H4 (cell line): ENCODE results near the gene TRIM9. TPM values are rescaled to one million over a fixed set of nuclear protein-coding genes. Genes with fewer than 3 reads are reported as not detected.

Experiments used
- DNase-seq: peaks from one replicate; pipeline ENCODE4 v3.0.0-alpha.2; 2015; ENCODE audit warnings: low spot score
- total RNA-seq: library from RNA; depleted of rRNA; stranded (reverse); fragments of >200 nt; shearing (Covaris generic); gene quantifications from 2 replicates; pipeline ENCODE4 v1.2.3, GENCODE V29; 2014; rRNA removed

TRIM9 gene
- total RNA-seq, 1 experiment from 2014 or later, result 0.48 TPM

DNA sequence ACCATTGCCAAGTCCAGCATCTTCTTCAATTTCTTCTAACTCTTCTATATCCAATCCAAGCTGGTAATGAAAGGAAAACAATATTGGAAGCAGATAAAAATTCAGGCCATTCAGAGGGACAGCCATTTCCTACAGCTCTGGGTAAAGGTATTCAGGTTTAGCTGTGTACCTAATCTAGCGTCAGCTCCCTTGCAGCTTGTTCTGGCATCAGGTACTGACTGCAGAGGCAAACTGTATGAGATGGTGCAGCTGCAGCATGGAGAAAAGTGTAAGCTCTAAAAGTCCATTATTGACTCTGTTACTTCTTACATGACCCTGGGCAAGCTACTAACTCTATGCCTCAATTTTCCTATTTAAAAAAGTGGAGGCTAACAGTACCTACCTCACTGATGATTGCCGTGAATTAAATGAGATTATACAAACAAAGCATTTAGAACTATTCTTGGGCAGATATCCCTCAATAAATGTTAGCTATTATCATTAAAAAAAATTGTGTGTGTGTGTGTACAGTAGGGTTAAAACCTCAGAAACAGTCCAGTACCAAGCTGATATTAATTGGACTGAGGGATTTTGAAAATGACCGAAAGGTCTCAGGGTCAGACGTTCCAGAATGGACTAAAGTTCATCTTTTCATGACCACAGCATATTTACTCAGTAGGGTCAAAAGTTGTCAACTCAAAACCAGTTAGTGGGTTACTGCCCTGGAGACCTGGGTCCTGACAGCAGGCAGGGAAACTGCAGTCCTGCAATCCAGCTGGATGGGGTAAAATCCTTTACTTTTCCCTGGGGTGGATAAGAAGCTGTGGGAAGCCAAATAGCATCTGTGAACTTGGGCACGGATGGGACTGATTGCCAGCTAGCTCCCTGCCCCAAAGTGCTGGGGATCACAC, 159.5 kb downstream of the TRIM9 start:
- DNase-seq, result no peak

DNA sequence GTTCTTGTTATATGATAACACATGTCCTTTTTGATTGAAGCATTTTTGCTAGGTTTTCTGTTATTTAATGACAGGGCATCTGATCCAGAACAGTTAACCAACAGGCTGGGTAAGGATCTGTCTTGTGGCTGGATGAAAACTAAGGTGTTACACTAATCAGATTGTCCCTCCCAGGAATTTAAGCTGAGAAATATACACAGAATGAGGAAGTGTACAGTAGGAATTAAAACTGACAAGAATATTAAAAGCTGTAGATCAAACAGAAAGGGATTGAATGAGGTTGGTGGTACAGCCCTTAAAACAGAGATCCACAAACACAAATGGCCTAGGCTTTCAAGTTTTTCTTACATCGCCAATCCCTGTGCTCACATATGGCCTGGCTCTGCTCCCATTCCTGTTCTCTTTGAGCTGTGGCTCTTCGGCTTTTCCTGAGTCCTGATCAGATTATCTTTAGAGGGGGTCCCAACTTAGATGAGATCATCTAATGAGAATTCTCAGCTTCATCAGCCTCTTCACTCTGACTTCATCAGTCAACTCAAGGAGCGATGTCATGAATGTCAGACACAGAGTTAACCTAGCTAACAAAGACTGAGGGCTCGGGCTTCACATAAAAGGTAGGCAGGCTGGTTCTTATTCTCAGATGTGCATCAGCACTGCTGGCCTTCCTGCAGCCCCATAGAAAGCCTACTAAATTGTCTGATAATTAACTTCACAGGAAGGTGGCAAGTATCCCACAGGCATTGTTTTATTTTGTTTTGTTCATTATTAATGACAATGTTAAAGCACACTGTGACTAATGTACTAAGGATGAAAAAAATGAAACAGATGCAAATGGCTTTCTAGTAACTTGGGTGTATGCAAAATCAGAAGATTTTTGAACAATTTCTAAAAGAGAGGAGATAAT, 162.1 kb downstream of the TRIM9 start:
- DNase-seq, result no peak

DNA sequence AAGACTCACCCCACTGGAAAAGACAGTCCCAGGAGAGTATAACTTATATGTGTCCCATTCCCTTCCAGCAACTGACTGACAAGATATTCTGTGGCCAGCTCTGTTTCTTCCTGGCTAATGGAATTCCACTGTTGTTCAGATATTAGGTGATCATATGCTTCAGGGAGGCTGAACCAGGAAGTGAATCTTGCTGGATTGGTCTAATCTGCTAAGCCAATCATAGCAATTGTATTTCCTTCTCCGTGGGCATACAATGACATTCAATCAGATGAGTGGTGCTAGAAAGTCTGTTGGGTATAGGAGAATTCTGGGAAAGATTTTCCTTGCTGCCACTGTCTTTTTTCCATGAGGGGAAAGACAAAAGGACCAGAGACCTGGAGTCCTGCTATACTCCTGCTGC, 162.7 kb downstream of the TRIM9 start:
- no peak for DNase-seq

DNA sequence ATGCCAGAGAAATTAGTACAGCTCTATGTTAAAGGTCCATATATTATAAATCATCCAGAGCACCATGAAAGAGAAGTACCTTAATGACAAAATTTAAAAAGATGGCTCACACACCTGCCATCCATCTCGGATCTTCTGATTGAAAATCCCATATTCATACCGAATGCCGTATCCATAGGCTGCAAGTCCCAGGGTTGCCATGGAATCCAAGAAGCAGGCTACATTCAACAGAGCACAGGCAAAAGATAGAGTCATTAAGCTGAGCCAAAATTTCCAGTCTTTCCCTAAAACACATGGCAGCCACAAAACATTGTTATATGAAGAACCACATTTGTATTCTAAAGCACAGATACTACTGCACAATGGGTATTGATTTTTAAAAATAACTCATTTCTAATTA, 163.3 kb downstream of the TRIM9 start:
- DNase-seq, result no peak

DNA sequence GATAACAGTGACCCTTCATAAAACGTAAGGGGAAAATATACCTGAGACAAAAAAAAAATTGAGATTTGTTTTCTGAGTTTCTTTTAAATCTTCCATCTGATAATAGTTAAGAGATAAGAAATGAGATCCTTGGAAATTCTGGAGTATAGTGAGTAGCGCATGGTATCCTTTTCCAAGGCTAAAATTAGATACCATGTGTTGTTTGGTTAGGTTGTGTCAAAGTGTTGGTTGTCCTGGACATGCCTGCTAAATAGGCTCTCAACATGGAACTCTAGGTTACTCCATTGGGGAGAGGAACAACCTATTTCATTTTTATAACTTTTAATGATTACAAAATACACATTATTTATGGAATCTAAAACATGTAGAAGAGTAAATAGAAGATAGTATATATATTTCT, 165.4 kb downstream of the TRIM9 start:
- DNase-seq, result no peak

DNA sequence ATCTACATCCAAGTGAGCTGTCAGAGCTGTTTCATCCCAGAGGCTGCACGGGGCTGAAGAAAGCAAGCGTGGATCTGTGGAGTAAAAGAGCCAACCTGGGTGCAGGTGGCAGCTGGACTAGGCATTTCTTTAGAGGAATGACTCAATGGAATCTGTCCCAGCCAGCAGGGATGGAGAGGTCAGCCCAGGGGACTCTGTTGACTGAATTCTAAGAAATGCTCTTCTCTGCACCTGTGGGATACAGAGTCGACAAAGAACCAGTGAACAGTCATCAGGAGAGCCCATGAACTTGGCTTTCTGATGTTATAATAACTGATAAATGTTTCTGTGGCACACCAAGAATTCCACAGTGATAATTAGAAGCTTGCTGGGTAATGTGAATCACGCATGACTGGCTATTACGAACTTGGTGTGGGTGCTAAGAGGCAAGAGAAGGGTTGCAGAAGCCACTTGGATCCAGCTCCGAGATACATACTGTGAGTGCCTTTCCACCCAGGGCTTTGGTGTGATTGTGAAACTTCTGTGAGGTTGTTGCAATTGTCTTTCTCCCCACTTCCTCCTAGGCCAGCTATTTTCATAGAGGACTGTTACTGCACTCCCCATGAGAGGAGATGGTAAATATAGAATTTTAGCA, 166.8 kb downstream of the TRIM9 start:
- no peak for DNase-seq

DNA sequence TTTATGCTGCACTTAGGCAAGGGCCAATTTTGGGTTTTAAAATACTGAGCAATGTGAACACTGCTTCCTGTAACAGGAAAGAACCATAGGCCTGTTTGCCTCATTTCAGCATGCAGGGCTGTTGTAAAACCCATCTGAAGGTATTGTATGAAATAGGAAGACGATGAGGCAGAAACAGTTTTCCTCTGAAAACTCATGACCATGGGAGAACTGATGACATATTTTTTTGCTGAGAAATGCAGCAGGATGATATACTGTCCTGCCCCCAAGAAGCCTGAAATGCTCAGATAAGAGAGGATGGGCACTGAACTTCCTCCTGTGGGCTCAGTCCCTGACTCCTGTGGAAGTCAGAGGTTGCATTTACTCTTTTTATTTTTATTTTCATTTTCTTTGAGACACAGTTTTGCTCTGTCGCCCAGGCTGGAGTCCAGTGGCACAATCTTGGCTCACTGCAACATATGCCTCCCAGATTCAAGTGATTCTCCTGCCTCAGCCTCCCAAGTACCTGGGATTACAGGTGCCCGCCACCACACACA, 168.0 kb downstream of the TRIM9 start:
- DNase-seq, result no peak

Other genes with a start within 250 kb of the TRIM9 start
- gene ABHD12B, start 223.1 kb downstream of the TRIM9 start, total RNA-seq, result not detected in 2 replicates
- gene PYGL, start 150.6 kb downstream of the TRIM9 start, total RNA-seq, result 35.1 and 43.0 TPM in 2 replicates
- 67.0 and 88.1 TPM in 2 replicates for gene TMX1, start 145.1 kb upstream of the TRIM9 start, total RNA-seq